Measurements from ENCODE around the gene SIAH2. TPM values are rescaled to one million over a fixed set of nuclear protein-coding genes. Genes with fewer than 3 reads are reported as not detected.

SIAH2 gene
- total and polyA plus RNA-seq, 9 of the 15 experiments (the other 6 are each of a cell fraction or from before 2014, with no cell fraction given) = 4.8 to 39.0 (median 29.9) TPM

DNA sequence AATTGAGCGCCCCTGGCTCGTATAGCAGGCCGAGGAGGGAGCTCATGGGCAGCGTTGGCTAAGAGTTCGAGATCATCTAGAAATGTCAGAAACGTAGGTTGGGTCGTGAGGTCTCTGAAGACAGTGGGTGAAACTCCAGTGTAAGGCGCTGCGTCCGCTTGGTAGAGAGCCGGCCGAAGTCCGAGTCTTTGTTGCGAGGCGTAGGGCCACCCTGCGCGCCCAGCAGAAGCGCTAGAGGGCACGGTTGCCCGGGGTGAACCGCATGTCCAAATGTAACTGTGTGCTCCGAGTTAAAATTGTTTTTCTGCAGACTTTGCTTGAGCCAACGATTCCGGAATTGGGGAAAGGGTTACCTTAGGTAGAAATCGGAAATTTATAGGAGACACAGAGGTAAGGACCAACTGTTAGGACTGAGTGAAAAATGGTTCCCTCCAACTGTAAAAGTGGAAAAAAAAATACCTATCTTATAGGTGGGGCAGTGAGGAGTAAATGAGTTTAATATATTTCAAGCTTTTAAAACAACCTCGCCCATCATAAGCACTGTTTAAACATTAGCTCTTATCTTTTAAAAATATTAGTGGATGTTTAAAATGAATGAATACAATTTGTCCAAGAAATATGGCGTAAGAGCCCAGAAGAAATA, 993 bp upstream of the SIAH2 start (continued):
- TF ChIP-seq, protein P1, sequence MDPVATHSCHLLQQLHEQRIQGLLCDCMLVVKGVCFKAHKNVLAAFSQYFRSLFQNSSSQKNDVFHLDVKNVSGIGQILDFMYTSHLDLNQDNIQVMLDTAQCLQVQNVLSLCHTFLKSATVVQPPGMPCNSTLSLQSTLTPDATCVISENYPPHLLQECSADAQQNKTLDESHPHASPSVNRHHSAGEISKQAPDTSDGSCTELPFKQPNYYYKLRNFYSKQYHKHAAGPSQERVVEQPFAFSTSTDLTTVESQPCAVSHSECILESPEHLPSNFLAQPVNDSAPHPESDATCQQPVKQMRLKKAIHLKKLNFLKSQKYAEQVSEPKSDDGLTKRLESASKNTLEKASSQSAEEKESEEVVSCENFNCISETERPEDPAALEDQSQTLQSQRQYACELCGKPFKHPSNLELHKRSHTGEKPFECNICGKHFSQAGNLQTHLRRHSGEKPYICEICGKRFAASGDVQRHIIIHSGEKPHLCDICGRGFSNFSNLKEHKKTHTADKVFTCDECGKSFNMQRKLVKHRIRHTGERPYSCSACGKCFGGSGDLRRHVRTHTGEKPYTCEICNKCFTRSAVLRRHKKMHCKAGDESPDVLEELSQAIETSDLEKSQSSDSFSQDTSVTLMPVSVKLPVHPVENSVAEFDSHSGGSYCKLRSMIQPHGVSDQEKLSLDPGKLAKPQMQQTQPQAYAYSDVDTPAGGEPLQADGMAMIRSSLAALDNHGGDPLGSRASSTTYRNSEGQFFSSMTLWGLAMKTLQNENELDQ (CRISPR knock-in tag; IDR thresholded peaks at IDR 0.05; ENCODE audit: borderline replicate concordance) = no peak
- 0 out of 2 replicates have a peak, but pooled peaks have one; percentile 48 for TF ChIP-seq SREBF2 (CRISPR knock-in tag; IDR thresholded peaks at IDR 0.05)
- TF ChIP-seq RB1 (IDR thresholded peaks at IDR 0.05; ENCODE audit: low read depth) = no peak
- TF ChIP-seq, protein P2, sequence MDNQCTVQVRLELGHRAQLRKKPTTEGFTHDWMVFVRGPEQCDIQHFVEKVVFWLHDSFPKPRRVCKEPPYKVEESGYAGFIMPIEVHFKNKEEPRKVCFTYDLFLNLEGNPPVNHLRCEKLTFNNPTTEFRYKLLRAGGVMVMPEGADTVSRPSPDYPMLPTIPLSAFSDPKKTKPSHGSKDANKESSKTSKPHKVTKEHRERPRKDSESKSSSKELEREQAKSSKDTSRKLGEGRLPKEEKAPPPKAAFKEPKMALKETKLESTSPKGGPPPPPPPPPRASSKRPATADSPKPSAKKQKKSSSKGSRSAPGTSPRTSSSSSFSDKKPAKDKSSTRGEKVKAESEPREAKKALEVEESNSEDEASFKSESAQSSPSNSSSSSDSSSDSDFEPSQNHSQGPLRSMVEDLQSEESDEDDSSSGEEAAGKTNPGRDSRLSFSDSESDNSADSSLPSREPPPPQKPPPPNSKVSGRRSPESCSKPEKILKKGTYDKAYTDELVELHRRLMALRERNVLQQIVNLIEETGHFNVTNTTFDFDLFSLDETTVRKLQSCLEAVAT (IDR thresholded peaks at IDR 0.05) = 0 out of 4 replicates have a peak, but pooled peaks of 1 of the 2 experiments have one; percentile 50
- 0 out of 2 replicates have a peak, but pooled peaks have one; percentile 10 for TF ChIP-seq TRIM28 (IDR thresholded peaks at IDR 0.05)
- TF ChIP-seq, protein P3, sequence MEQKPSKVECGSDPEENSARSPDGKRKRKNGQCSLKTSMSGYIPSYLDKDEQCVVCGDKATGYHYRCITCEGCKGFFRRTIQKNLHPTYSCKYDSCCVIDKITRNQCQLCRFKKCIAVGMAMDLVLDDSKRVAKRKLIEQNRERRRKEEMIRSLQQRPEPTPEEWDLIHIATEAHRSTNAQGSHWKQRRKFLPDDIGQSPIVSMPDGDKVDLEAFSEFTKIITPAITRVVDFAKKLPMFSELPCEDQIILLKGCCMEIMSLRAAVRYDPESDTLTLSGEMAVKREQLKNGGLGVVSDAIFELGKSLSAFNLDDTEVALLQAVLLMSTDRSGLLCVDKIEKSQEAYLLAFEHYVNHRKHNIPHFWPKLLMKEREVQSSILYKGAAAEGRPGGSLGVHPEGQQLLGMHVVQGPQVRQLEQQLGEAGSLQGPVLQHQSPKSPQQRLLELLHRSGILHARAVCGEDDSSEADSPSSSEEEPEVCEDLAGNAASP (IDR thresholded peaks at IDR 0.05) = no peak
- TF ChIP-seq SAFB2 (IDR thresholded peaks at IDR 0.05; ENCODE audit: borderline replicate concordance, low read depth, low read length, severe bottlenecking) = no peak
- TF ChIP-seq PML (IDR thresholded peaks at IDR 0.05; ENCODE audit: low read length) = 0 out of 2 replicates have a peak, but pooled peaks have one; percentile 27
- TF ChIP-seq PRPF4 (IDR thresholded peaks at IDR 0.05; ENCODE audit: insufficient read depth, low read depth, low read length, poor library complexity, severe bottlenecking) = no peak
- TF ChIP-seq, protein P4, sequence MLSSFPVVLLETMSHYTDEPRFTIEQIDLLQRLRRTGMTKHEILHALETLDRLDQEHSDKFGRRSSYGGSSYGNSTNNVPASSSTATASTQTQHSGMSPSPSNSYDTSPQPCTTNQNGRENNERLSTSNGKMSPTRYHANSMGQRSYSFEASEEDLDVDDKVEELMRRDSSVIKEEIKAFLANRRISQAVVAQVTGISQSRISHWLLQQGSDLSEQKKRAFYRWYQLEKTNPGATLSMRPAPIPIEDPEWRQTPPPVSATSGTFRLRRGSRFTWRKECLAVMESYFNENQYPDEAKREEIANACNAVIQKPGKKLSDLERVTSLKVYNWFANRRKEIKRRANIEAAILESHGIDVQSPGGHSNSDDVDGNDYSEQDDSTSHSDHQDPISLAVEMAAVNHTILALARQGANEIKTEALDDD (IDR thresholded peaks at IDR 0.05) = no peak
- no peak for TF ChIP-seq ZNF561 (CRISPR knock-in tag; conservative IDR thresholded peaks at IDR 0.05)
- 0 out of 2 replicates have a peak, but pooled peaks have one; percentile 18 for TF ChIP-seq TCF3 (CRISPR knock-in tag; IDR thresholded peaks at IDR 0.05)
- no peak for TF ChIP-seq KLF6 (CRISPR knock-in tag; IDR thresholded peaks at IDR 0.05; ENCODE audit: borderline replicate concordance)
- no peak for TF ChIP-seq MTF1 (CRISPR knock-in tag; IDR thresholded peaks at IDR 0.05; ENCODE audit: borderline replicate concordance)
- TF ChIP-seq KDM4B (IDR thresholded peaks at IDR 0.05; ENCODE audit: borderline replicate concordance in 2 of 2, low read depth in 1 of 2) = no peak
- no peak for TF ChIP-seq ZNF165 (CRISPR knock-in tag; IDR thresholded peaks at IDR 0.05; ENCODE audit: borderline replicate concordance)
- no peak for TF ChIP-seq KLF16 (IDR thresholded peaks at IDR 0.05)
- TF ChIP-seq ZNF354B (CRISPR knock-in tag; IDR thresholded peaks at IDR 0.05) = no peak
- no peak for TF ChIP-seq NR2F6 (CRISPR knock-in tag; IDR thresholded peaks at IDR 0.05)
